OCI-LY7 (cell line): ENCODE data around the gene DTNB.

Experiments
- EZH2phosphoT487 ChIP-seq: fragments of 200-600 bp; sonication (generic); IDR thresholded peaks from 2 replicates; pipeline ENCODE4 v1.6.1; 2018; ENCODE audit warnings: low read depth, borderline replicate concordance, mild to moderate bottlenecking, mixed run types, antibody characterized with exemption, low read length, moderate library complexity, mixed read lengths
- TF ChIP-seq, protein P1 (sequence below): fragments of 200-600 bp; sonication (generic); conservative IDR thresholded peaks from 2 replicates; pipeline ENCODE4 v1.5.1; 2014; ENCODE audit warnings: mild to moderate bottlenecking, antibody characterized with exemption, low read length, moderate library complexity, mixed read lengths

- TF ChIP-seq, protein P1, sequence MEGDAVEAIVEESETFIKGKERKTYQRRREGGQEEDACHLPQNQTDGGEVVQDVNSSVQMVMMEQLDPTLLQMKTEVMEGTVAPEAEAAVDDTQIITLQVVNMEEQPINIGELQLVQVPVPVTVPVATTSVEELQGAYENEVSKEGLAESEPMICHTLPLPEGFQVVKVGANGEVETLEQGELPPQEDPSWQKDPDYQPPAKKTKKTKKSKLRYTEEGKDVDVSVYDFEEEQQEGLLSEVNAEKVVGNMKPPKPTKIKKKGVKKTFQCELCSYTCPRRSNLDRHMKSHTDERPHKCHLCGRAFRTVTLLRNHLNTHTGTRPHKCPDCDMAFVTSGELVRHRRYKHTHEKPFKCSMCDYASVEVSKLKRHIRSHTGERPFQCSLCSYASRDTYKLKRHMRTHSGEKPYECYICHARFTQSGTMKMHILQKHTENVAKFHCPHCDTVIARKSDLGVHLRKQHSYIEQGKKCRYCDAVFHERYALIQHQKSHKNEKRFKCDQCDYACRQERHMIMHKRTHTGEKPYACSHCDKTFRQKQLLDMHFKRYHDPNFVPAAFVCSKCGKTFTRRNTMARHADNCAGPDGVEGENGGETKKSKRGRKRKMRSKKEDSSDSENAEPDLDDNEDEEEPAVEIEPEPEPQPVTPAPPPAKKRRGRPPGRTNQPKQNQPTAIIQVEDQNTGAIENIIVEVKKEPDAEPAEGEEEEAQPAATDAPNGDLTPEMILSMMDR: peak; percentile 34; the same call in 1 of the 2 replicates
- no peak for TF ChIP-seq EZH2phosphoT487
Observed at GRCh38 chr2:25398534-25398933, 274.8 kb downstream of the DTNB start.
